Body of pancreas (tissue), 4 donors: ENCODE data around the gene TBCE.

Experiments
- POLR2A ChIP-seq, 3 donors: fragments of 450-650 bp; IDR thresholded peaks; one replicate each; pipeline ENCODE4 v1.6.1; 2016; ENCODE audit warnings: antibody characterized with exemption in 3 of 3, mild to moderate bottlenecking in 2 of 3
- TF ChIP-seq, protein P1 (sequence below), 7 experiments: fragments of 450-650 bp in 4 of 7; fragments of 200-600 bp in 3 of 7; sonication (generic) in 3 of 7; IDR thresholded peaks; one replicate each; pipeline ENCODE4 v1.5.1; 2016 to 2019; ENCODE audit warnings: antibody characterized with exemption in 7 of 7

DNA sequence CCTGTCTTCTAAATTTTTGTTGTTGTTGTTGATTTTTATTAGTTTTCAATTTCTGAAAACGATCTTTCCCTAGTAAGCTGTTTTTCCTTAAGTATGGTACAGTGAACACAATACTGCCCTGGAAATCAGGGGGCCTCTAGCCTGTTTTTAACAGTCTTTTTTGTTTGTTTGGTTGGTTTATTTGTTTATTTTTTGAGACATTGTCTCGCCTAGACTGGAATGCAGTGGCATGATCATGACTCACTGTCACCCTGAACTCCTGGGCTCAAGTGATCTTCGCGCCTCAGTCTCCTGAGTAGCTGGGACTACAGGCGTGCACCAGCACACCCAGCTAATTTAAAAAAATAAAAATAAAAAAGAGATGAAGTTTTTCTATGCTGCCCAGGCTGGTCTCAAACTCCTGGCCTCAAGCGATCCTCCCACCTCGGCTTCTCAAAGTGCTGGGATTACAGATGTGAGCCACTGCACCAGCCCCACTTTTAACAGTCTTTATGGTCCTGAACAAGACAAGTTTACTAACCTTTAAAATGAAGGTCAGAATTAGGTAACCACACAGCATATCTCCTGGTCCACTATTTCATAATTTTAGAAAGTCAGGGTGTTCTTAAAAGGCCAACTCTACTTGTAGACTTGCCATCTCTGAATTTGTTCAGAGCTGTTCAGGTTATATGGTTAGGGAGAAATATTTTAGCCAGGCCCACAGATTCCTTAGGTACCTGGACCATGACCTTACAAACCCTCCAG is 35.4 kb downstream of the TBCE start:
- TF ChIP-seq, protein P1, sequence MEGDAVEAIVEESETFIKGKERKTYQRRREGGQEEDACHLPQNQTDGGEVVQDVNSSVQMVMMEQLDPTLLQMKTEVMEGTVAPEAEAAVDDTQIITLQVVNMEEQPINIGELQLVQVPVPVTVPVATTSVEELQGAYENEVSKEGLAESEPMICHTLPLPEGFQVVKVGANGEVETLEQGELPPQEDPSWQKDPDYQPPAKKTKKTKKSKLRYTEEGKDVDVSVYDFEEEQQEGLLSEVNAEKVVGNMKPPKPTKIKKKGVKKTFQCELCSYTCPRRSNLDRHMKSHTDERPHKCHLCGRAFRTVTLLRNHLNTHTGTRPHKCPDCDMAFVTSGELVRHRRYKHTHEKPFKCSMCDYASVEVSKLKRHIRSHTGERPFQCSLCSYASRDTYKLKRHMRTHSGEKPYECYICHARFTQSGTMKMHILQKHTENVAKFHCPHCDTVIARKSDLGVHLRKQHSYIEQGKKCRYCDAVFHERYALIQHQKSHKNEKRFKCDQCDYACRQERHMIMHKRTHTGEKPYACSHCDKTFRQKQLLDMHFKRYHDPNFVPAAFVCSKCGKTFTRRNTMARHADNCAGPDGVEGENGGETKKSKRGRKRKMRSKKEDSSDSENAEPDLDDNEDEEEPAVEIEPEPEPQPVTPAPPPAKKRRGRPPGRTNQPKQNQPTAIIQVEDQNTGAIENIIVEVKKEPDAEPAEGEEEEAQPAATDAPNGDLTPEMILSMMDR (IDR thresholded peaks at IDR 0.05) = no peak
- TF ChIP-seq POLR2A (IDR thresholded peaks at IDR 0.05) = no peak
